ENCODE results near the gene RNF151.
A peak's percentile ranks its signal among the peaks of the same experiment; 100 is the strongest.

Gene RNF151

DNA sequence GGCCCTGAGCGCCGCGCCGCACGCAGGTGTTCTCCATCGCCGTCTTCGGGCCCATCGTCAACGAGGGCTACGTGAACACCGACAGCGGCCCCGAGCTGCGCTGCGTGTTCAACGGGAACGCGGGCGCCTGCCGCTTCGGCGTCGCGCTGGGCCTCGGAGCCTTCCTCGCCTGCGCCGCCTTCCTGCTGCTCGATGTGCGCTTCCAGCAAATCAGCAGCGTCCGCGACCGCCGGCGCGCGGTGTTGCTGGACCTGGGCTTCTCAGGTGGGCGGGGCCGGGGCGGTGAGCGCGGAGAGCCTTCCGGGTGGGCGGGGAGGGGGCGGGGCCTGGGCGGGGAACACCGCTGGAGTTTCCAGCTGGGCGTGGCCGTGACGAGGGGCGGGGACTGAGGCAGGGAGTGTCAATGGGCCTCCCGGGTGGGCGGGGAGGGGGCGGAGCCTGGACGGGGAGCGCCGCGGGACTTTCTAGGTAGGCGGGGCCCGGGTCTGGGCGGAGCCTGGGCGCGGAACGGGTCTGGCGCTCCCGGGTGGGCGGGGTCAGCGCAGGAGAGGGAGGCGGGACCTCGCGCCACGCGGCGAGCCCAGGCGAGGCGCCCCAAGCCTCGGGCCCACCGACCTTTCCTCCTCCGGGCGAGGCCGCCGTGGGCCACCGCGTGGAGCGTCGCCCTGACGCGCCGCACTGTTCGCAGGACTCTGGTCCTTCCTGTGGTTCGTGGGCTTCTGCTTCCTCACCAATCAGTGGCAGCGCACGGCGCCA is 25.5 kb downstream of the RNF151 start:
- H3K27ac ChIP-seq (ENCODE audit: low read length), result no peak overlapping the region

DNA sequence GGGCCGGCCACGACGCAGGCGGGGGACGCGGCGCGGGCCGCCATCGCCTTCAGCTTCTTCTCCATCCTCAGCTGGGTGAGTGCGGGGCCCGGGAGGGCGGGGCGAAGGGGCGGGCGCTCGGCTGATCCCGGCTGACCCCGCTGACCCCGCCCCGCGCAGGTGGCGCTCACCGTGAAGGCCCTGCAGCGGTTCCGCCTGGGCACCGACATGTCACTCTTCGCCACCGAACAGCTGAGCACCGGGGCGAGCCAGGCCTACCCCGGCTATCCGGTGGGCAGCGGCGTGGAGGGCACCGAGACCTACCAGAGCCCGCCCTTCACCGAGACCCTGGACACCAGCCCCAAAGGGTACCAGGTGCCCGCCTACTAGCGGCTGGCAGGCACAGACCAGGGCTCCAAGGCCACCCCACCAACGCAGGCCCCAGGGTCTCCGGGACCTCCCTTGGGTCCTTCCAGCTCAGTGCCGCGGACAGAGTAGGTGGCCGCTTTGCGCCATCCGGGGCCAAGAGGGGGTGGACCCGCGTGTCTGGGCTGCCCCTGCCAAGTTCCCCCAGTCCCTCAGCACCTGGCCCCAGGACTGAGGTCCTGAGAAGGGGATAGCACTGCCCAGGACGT is 26.2 kb downstream of the RNF151 start:
- peak overlapping the region; percentile 56; the same call in 1 of the 2 replicates for H3K4me3 ChIP-seq (ENCODE audit: low read length)
- H3K27ac ChIP-seq (ENCODE audit: low read length), result no peak overlapping the region
- H3K9ac ChIP-seq (ENCODE audit: low read depth, low read length), result peak overlapping the region; percentile 59; the same call in 1 of the 2 replicates
- H3K27me3 ChIP-seq (ENCODE audit: insufficient read depth, low read length), result peaks cover 43% of the 10 kb centered on the region
- H3K9me3 ChIP-seq (ENCODE audit: insufficient read depth, low read depth, low read length), result no peaks in the 10 kb centered on the region
- H3K4me1 ChIP-seq (ENCODE audit: insufficient read depth, low read length), result peaks cover 17% of the 10 kb centered on the region; the same call in 1 of the 2 replicates
- H3K36me3 ChIP-seq (ENCODE audit: insufficient read depth, low read depth, low read length), result peaks cover 13% of the 10 kb centered on the region

More for the DNA sequence above, 25.5 kb downstream of the RNF151 start:
- peaks cover 44% of the 10 kb centered on the region for H3K27me3 ChIP-seq (ENCODE audit: insufficient read depth, low read length)
- H3K4me1 ChIP-seq (ENCODE audit: insufficient read depth, low read length), result peaks cover 17% of the 10 kb centered on the region; the same call in 1 of the 2 replicates
- peak overlapping the region; percentile 59; the same call in 1 of the 2 replicates for H3K9ac ChIP-seq (ENCODE audit: low read depth, low read length)
- H3K9me3 ChIP-seq (ENCODE audit: insufficient read depth, low read depth, low read length), result no peaks in the 10 kb centered on the region
- peaks cover 6% of the 10 kb centered on the region for H3K36me3 ChIP-seq (ENCODE audit: insufficient read depth, low read depth, low read length)
- H3K4me3 ChIP-seq (ENCODE audit: low read length), result peak overlapping the region; percentile 80; the same call in 1 of the 2 replicates

DNA sequence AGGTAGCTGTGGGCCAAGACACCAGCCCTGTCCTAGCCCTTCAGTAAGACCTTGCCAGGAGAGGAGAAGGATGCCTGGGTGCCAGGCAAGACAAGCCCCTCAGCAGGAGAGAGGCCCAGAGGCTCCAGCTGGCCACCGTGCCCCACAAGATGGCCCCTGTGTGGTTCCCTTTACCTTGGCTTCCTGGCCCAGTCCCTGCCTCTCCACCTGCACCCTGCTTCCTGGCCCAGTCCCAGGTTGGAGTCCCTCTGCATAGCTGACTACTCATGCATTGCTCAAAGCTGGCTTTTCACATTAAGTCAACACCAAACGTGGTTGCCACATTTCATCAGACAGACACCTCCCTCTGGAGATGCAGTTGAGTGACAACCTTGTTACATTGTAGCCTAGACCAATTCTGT is 27.1 kb downstream of the RNF151 start:
- no peak overlapping the region for H3K9ac ChIP-seq (ENCODE audit: low read depth, low read length)
- no peaks in the 10 kb centered on the region for H3K9me3 ChIP-seq (ENCODE audit: insufficient read depth, low read depth, low read length)
- H3K27me3 ChIP-seq (ENCODE audit: insufficient read depth, low read length), result peaks cover 34% of the 10 kb centered on the region
- H3K4me1 ChIP-seq (ENCODE audit: insufficient read depth, low read length), result peaks cover 17% of the 10 kb centered on the region; the same call in 1 of the 2 replicates
- H3K27ac ChIP-seq (ENCODE audit: low read length), result no peak overlapping the region
- H3K36me3 ChIP-seq (ENCODE audit: insufficient read depth, low read depth, low read length), result peaks cover 18% of the 10 kb centered on the region
- H3K4me3 ChIP-seq (ENCODE audit: low read length), result no peak overlapping the region

DNA sequence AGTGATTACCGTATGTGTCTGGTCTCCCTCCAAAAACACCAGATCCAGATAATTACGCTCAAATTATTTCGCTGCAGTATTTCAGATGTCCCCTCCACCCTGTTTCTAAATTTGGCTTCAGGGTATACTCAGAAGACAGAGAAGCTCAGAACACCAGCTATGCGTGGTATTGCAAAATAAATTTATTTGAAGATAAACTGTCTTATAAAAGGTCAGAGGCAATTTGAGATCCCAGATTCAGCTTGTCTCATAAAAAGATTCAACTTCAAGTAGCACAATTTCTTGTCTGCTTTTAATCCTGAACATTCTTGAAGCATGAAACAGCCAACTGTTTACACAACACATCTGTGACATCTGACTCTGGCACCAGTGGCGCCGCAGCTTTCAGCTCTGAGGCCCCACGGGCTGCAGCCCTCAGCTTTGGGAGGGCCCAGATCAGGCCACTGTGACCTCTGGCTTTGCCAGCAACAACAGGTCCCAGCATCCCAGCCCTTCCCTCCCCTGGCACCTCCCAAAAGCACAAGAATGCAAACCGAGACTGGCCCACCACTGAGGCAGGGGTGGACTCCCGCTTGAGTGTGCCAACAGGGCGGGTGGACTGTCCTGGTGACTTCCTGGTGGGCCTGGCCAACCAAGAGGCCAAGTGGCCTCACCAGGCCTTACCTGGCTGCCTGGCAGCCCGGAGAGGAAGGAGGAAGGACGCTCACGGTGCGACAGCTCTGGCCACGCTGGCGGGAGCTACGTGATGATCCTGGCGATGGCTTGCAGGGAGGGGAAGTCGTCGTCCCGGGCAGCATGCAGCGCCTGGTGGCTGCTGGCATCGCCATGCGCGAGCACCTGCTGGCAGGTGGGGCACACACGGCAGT is 31.1 kb downstream of the RNF151 start:
- Histone ChIP-seq H3K4me1 (ENCODE audit: insufficient read depth, low read length) (no peaks in the 10 kb centered on the region), H3K9ac (ENCODE audit: low read depth, low read length) (no peak overlapping the region), H3K27ac (ENCODE audit: low read length) (no peak overlapping the region), H3K27me3 (ENCODE audit: insufficient read depth, low read length) (peaks cover 7% of the 10 kb centered on the region), H3K4me3 (ENCODE audit: low read length) (no peak overlapping the region), H3K36me3 (ENCODE audit: insufficient read depth, low read depth, low read length) (peaks cover 57% of the 10 kb centered on the region), H3K9me3 (ENCODE audit: insufficient read depth, low read depth, low read length) (no peaks in the 10 kb centered on the region)

DNA sequence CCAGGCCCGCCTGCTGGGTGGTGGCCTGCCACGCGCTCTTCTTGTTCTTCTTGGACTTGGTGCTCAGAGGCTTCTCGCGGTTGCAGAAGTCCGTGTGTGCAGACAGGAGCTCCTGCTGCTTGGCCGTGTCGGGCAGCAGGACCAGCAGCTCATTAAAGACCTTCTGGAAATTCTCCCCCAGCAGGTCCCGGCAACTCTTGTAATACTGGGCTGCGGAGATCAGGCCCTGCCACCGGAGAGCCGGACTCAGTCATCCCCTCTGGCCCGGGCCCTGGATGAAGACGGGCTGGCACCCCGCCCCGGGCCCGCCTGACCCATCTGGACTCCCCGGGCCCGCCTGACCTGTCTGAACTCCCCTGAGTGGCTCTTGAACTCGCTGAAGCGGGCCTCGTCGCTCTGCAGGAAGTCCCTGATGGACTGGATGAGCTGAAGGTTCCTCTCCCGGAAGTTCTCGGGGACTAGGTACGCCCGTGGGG is 31.7 kb downstream of the RNF151 start:
- peaks cover 64% of the 10 kb centered on the region for H3K36me3 ChIP-seq (ENCODE audit: insufficient read depth, low read depth, low read length)

DNA sequence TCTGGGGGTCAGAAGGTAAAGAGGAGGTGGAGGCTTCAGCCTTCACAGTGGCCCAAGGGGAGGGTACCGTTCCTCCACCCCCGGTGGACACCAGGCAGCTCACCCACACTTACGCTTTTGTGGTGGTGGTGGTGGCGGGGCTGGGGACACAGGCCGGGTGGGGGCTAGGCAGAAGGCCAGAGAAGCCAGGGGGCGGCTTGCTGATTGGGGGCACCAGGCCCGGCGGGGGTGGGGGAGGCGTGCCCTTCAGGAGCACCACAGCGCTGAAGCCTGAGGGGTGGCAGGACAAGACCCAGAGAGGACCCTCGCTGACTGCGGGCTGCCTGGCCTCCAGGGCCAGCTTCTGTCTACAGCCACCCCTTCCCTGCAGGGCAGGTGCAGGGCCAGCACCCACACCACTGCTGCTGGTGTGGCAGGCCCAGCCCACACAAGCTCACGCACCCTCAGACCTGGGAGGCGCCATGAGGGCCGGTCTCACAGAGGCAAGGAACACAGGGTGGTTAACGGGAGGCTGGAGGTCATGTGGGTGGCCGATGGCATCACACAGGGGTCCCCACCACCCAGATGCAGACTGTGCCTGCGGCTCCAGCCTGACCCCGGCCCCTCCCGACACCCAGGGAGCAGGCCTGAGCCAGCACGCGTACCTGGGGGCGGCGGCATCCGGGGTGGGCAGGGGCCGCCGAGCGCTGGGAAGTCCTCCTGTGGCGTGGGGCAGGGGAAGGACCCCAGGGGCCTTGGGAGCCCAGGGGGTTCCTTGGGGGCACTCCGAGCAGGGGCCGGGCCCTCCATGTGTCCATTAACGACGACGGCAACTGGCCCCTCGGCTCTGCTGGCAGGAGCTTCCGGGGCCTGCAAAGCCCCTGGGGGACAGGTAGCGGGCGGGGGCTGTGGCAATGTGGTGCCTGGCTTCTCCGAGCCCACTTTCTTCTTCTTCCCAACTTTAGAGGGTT is 32.5 kb downstream of the RNF151 start:
- H3K4me1 ChIP-seq (ENCODE audit: insufficient read depth, low read length), result peaks cover under 1% of the 10 kb centered on the region; the same call in 1 of the 2 replicates
- H3K27me3 ChIP-seq (ENCODE audit: insufficient read depth, low read length), result no peaks in the 10 kb centered on the region
- no peak overlapping the region for H3K4me3 ChIP-seq (ENCODE audit: low read length)
- no peaks in the 10 kb centered on the region for H3K9me3 ChIP-seq (ENCODE audit: insufficient read depth, low read depth, low read length)
- H3K27ac ChIP-seq (ENCODE audit: low read length), result no peak overlapping the region
- H3K36me3 ChIP-seq (ENCODE audit: insufficient read depth, low read depth, low read length), result peaks cover 66% of the 10 kb centered on the region
- H3K9ac ChIP-seq (ENCODE audit: low read depth, low read length), result no peak overlapping the region

More for the DNA sequence above, 31.7 kb downstream of the RNF151 start:
- H3K4me1 ChIP-seq (ENCODE audit: insufficient read depth, low read length), result no peaks in the 10 kb centered on the region
- no peak overlapping the region for H3K4me3 ChIP-seq (ENCODE audit: low read length)
- H3K27ac ChIP-seq (ENCODE audit: low read length), result no peak overlapping the region
- no peaks in the 10 kb centered on the region for H3K9me3 ChIP-seq (ENCODE audit: insufficient read depth, low read depth, low read length)
- no peak overlapping the region for H3K9ac ChIP-seq (ENCODE audit: low read depth, low read length)
- 0 out of 2 replicates have a peak, but pooled peaks cover under 1% of the 10 kb centered on the region for H3K27me3 ChIP-seq (ENCODE audit: insufficient read depth, low read length)

DNA sequence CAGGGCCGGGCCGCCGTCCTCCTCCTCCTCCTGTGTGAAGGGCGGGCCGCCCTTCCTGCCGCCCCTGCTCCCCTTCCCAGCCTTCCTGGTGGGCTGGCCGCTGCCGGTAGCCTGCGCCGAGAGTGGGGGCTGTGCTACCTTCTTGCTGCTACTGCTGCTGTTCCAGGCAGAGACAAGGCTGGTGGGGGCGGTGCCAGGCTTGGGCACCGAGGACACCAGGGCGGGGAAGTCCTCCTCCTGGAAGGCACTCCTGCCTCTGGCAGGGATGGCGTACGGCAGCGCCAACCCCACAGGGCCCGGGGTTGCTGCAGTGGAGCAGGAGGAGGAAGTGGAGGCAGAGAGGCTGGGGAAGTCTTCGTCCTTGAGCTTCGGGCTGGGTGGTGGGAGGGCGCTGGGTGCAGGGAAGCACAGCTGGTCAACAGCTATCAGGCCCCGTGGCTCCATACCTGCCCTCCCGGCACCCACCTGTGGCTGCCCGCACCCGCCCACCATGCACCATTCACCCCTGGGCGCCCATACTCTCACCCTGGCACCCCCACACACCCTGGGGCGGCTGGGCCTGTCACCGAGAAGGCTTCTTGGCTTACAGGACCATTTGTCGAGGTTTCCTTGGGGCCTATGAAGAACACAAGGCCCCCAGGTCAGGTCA is 33.3 kb downstream of the RNF151 start:
- H3K4me1 ChIP-seq (ENCODE audit: insufficient read depth, low read length), result peaks cover 4% of the 10 kb centered on the region; the same call in 1 of the 2 replicates
- no peaks in the 10 kb centered on the region for H3K9me3 ChIP-seq (ENCODE audit: insufficient read depth, low read depth, low read length)
- H3K36me3 ChIP-seq (ENCODE audit: insufficient read depth, low read depth, low read length), result peaks cover 66% of the 10 kb centered on the region
- no peak overlapping the region for H3K27ac ChIP-seq (ENCODE audit: low read length)
- H3K4me3 ChIP-seq (ENCODE audit: low read length), result no peak overlapping the region
- no peaks in the 10 kb centered on the region for H3K27me3 ChIP-seq (ENCODE audit: insufficient read depth, low read length)
- no peak overlapping the region for H3K9ac ChIP-seq (ENCODE audit: low read depth, low read length)

DNA sequence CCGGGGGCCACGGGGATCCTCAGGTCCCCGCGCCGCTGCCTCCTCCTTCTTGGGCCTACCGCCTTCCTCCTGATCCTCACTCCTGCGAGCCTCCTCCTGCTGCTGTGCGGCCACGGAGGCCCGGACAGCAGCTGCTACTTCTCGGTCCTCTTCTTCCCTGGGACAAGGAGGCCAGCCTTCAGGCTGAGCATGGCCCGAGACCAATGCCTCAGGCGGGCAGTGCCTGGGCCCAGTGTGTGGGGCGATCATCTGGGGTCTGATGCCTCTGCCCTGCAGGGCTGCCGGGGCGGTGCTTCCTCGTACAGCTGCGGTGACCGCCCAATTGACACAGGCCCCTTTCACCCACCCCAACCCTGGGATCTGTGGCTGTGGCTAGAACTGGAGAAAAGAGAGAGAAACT is 34.4 kb downstream of the RNF151 start:
- H3K36me3 ChIP-seq (ENCODE audit: insufficient read depth, low read depth, low read length), result peaks cover 66% of the 10 kb centered on the region
- no peak overlapping the region for H3K9ac ChIP-seq (ENCODE audit: low read depth, low read length)
- peaks cover 4% of the 10 kb centered on the region; the same call in 1 of the 2 replicates for H3K4me1 ChIP-seq (ENCODE audit: insufficient read depth, low read length)
- no peak overlapping the region for H3K4me3 ChIP-seq (ENCODE audit: low read length)
- H3K27me3 ChIP-seq (ENCODE audit: insufficient read depth, low read length), result no peaks in the 10 kb centered on the region
- H3K27ac ChIP-seq (ENCODE audit: low read length), result no peak overlapping the region
- H3K9me3 ChIP-seq (ENCODE audit: insufficient read depth, low read depth, low read length), result no peaks in the 10 kb centered on the region

DNA sequence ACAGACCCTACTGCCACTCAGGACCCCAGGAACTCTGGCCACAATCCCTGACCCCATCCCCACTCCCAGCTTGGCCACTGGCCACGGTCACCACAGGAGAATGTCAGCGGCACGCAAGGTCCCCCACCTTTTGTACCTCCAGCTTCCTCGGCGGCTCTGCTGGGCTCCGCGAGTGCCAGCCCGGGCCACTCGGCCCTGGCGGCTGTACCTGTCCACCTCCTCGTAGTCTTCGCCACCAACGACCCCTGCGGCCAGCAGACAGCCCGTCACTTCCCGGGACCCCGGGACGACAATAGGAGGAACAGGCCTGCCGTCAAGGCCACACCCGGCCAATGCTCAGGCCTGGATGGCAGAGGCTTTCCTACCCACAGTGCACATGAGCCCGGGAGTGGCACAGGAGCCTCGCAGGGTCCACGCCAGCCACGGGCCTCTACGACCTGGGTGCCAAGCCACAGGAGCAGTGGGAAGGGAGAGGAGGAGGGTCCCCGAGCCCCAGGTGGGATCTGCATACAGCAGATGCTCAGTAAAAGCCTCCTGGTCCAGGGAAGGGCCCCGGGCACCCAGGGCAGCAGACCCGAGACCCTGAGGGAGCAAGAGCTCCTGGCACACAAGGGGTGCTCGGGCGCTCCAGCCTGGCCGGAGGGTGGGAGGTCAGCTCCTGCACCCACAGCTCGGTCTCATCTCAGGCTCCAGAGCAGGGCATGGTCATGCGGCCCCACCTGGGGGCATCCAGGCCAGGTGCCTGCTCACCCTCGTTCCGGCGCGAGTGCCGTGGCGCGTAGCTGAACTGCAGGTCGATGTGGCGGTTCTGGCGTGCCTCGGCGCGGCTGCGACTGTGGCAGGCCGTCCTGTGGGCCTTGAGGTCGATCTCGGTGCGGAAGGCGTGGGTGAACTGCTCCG is 35.0 kb downstream of the RNF151 start:
- Histone ChIP-seq H3K9ac (ENCODE audit: low read depth, low read length) (no peak overlapping the region), H3K36me3 (ENCODE audit: insufficient read depth, low read depth, low read length) (peaks cover 64% of the 10 kb centered on the region), H3K9me3 (ENCODE audit: insufficient read depth, low read depth, low read length) (no peaks in the 10 kb centered on the region), H3K27me3 (ENCODE audit: insufficient read depth, low read length) (no peaks in the 10 kb centered on the region), H3K27ac (ENCODE audit: low read length) (no peak overlapping the region), H3K4me1 (ENCODE audit: insufficient read depth, low read length) (peaks cover 4% of the 10 kb centered on the region; the same call in 1 of the 2 replicates), H3K4me3 (ENCODE audit: low read length) (no peak overlapping the region)

All from iPS-20b (cell line).